NCI-H1417 (cell line): ENCODE measurements around the gene PAX9.

Experiments used
- DNase-seq, 3 experiments: peaks; one replicate each; lab custom pipeline; 2025; lab: John Stamatoyannopoulos, UW

The PAX9 gene

GRCh38 chr14:36672095-36672494 lies 10.4 kb downstream of the PAX9 start:
- peak; percentile 44 to 90 (median 63) for DNase-seq

GRCh38 chr14:36674659-36675058 lies 13.0 kb downstream of the PAX9 start:
- DNase-seq, result no peak

GRCh38 chr14:36675581-36675980 lies 13.9 kb downstream of the PAX9 start:
- DNase-seq, result peak in 1 of 3 experiments; percentile 66

- DNase-seq, result peak in 1 of 3 experiments; percentile 61
Observed at GRCh38 chr14:36676236-36676635, 14.6 kb downstream of the PAX9 start.

GRCh38 chr14:36682338-36682737 lies 20.7 kb downstream of the PAX9 start:
- DNase-seq, result no peak

- DNase-seq, result peak in 1 of 3 experiments; percentile 88
Observed at GRCh38 chr14:36683083-36683724, 21.5 kb downstream of the PAX9 start.

GRCh38 chr14:36684946-36685345 lies 23.3 kb downstream of the PAX9 start:
- no peak for DNase-seq

GRCh38 chr14:36690311-36691040 lies 28.8 kb downstream of the PAX9 start:
- no peak for DNase-seq

- peak in 1 of 3 experiments; percentile 70 for DNase-seq
Observed at GRCh38 chr14:36699420-36699819, 37.8 kb downstream of the PAX9 start.

GRCh38 chr14:36700651-36701050 lies 39.0 kb downstream of the PAX9 start:
- peak in 1 of 3 experiments; percentile 25 for DNase-seq

GRCh38 chr14:36701132-36701531 lies 39.5 kb downstream of the PAX9 start:
- DNase-seq, result no peak

GRCh38 chr14:36702474-36702873 lies 40.8 kb downstream of the PAX9 start:
- DNase-seq, result no peak

GRCh38 chr14:36707570-36707969 lies 45.9 kb downstream of the PAX9 start:
- DNase-seq, result no peak

GRCh38 chr14:36713960-36714703 lies 52.5 kb downstream of the PAX9 start:
- no peak for DNase-seq

GRCh38 chr14:36716614-36717184 lies 55.0 kb downstream of the PAX9 start:
- no peak for DNase-seq

GRCh38 chr14:36717363-36717762 lies 55.7 kb downstream of the PAX9 start:
- DNase-seq, result peak; percentile 22 to 78 (median 65)

- DNase-seq, result no peak
Observed at GRCh38 chr14:36718216-36718615, 56.6 kb downstream of the PAX9 start.

GRCh38 chr14:36719823-36720222 lies 58.2 kb downstream of the PAX9 start:
- no peak for DNase-seq

- no peak for DNase-seq
Observed at GRCh38 chr14:36720657-36721056, 59.0 kb downstream of the PAX9 start.

GRCh38 chr14:36721877-36722276 lies 60.2 kb downstream of the PAX9 start:
- DNase-seq, result no peak

- DNase-seq, result no peak
Observed at GRCh38 chr14:36723530-36723929, 61.9 kb downstream of the PAX9 start.

- no peak for DNase-seq
Observed at GRCh38 chr14:36724162-36724561, 62.5 kb downstream of the PAX9 start.
